IPS DF 6.9 (cell line): ENCODE results near the gene SGTB.
"Not testable (repeated sequence)": the region's sequence is repeated elsewhere in the genome, so short reads cannot be mapped to it uniquely, and the experiment has no call there.

Experiments
- DNase-seq: peaks from one replicate; pipeline ENCODE4 v3.0.0-alpha.2; 2013; ENCODE audit warnings: low read depth, low spot score
- H3K27ac ChIP-seq: one replicate; pipeline ENCODE4 v1.5.1; 2013; ENCODE audit warnings: low read length, control low read depth
- H3K27me3 ChIP-seq: 2 replicates; pipeline ENCODE4 v1.6.1; 2013; ENCODE audit warnings: mild to moderate bottlenecking, low read length; ENCODE audit not compliant: control insufficient read depth, insufficient read depth
- H3K36me3 ChIP-seq: 2 replicates; pipeline ENCODE4 v1.6.1; 2013; ENCODE audit warnings: low read length; ENCODE audit not compliant: control insufficient read depth, insufficient read depth
- H3K4me1 ChIP-seq: 2 replicates; pipeline ENCODE4 v1.6.1; 2013; ENCODE audit warnings: low read length; ENCODE audit not compliant: control insufficient read depth, insufficient read depth
- H3K4me3 ChIP-seq: 2 replicates; pipeline ENCODE4 v1.5.1; 2013; ENCODE audit warnings: mild to moderate bottlenecking, low read length
- H3K9me3 ChIP-seq: 2 replicates; pipeline ENCODE4 v1.6.1; 2013; ENCODE audit warnings: low read length, inconsistent platforms; ENCODE audit not compliant: control insufficient read depth, insufficient read depth
- WGBS: extraction: QIAGEN DNeasy Blood & Tissue Kit; methylation state at CpG from one replicate; pipeline ENCODE4 v1.1.7; 2013; ENCODE audit warnings: mixed read lengths, missing lambda C conversion rate; ENCODE audit not compliant: insufficient read length, insufficient coverage; 5-methylcytosine and 5-hydroxymethylcytosine counted together

The SGTB gene

DNA sequence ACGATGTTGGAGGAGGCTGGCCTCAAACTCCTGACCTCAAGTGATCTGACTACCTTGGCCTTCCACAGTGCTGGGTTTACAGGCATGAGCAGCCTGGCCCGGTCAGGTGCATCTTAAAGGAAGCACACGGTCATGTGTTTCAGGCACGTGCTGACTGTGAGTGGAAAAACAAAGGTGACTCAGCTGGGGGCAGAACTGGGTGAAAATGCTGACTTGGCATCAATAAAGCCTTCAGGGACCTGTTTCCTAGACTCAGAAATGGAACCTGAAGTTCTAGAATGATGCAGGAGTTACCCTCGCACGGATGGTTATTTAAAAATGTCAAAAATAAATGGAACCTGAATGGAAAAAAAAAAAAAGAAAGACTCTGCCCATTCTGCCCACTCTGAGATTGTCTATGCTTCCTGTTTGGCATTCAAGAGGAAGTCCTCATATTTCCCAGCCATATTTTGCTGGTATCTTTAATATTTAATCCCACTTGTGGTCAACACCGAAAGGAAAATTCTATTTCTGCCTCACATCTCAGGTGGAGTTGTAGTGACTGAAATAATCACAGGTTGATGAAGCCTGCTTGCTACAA, 12.4 kb upstream of the SGTB start:
- H3K4me1 ChIP-seq, H3K9me3 ChIP-seq, H3K4me3 ChIP-seq, DNase-seq, H3K27ac ChIP-seq, H3K27me3 ChIP-seq, H3K36me3 ChIP-seq: not testable (repeated sequence)
- WGBS, result no CpG with 5 or more reads among the region's 7 CpGs

DNA sequence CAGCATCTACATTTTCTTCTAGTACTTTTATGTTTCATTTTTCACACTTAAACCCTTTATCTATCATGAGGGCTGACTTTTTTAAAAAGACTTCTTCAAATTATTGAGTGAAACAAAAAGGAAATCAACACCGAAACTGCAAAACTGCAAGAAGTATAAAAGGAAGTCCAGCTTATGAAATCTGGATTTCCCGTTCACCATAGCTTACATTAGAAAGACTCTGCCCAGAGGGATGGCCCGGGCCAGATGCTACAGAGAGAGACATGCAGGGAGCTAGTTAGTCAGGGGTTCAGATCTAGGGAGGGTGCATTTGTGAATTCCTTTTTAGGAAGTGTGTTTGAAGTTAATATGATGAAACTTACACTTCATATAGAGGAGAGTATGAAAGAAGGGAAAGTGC, 10.1 kb upstream of the SGTB start:
- H3K27ac ChIP-seq, DNase-seq: not testable (repeated sequence)
- WGBS, result no CpG with 5 or more reads among the region's 3 CpGs

DNA sequence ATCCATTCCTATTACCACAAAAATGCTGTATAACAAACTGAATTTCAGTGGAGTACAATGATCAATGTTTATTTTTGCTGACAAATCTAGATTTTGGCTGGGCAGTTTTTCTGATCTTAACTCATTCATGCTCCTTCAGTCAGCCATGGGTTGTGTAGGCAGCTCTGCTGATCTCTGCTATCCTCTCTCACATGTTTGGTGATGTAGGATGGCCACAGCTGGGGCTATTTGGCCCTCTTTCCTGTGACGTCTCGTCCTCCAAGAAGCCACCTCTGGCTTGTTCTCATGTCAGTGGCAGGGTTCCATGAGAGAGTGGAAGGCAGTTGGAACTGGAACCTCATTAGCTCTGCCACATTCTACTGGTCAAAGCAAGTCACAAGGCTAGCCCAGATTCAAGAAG, 9.0 kb upstream of the SGTB start:
- H3K4me3 ChIP-seq, result no peak overlapping the region
- no peaks in the 10 kb centered on the region for H3K4me1 ChIP-seq
- no peak overlapping the region for H3K27ac ChIP-seq
- H3K27me3 ChIP-seq, result no peaks in the 10 kb centered on the region
- WGBS, result no CpG with 5 or more reads among the region's 2 CpGs
- H3K36me3 ChIP-seq, result no peaks in the 10 kb centered on the region
- H3K9me3 ChIP-seq, result no peaks in the 10 kb centered on the region
- DNase-seq, result no peak

More for the DNA sequence above, 10.1 kb upstream of the SGTB start:
- not testable (repeated sequence) for H3K36me3 ChIP-seq, H3K4me1 ChIP-seq, H3K27me3 ChIP-seq, H3K9me3 ChIP-seq, H3K4me3 ChIP-seq

DNA sequence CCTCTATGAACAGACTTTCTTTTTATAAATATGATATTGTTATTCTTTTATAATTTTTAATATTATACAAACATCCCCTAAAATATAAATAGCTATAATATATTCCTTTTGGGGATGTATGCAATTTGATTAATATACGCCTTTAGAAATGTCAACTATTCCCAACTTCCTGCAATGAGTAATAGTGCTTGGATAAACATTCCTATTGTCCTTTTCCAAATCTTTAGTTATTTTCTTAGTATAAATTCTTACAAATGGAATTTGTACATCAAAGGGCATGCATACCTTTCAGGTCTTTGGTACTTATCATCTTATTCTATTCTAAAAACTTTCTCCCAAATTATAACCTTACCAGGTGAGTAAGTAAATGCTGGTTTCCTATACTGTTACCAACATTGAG, 6.3 kb upstream of the SGTB start:
- Histone ChIP-seq H3K4me1 (no peaks in the 10 kb centered on the region), H3K27me3 (no peaks in the 10 kb centered on the region), H3K9me3 (no peaks in the 10 kb centered on the region), H3K27ac (no peak overlapping the region), H3K4me3 (no peak overlapping the region), H3K36me3 (no peaks in the 10 kb centered on the region)
- DNase-seq, result no peak
- no CpG with 5 or more reads among the region's 1 CpG for WGBS

DNA sequence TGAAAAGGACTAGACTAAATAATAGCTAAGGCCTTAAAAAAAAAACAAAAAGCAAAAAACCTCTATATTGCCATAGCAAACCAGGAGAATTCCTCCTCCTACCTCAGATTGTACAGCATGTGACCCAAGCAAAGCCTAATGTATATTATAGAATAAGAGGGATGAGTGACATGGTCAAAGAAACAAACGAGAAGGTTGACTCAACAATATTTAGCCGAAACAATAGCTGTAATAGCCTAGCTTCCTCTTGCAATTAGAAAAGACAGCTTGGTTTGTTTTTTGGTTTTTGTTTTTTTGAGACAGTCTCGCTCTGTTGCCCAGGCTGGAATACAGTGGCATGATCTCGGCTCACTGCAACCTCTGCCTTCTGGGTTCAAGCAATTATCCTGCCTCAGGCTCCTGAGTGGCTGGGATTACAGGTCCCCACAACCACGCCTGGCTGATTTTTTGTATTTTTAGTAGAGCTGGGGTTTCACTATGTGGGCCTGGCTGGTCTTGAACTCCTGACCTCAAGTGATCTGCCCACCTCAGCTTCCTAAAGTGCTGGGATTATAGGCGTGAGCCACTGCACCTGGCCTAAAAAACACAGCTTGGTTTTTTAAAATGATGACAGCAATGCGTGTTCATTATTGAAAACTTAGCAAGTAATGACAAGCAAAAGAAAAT, 5.7 kb upstream of the SGTB start:
- H3K4me3 ChIP-seq, result no peak overlapping the region
- no peaks in the 10 kb centered on the region for H3K36me3 ChIP-seq
- WGBS, result no CpG with 5 or more reads among the region's 7 CpGs
- no peak overlapping the region for H3K27ac ChIP-seq
- no peaks in the 10 kb centered on the region for H3K9me3 ChIP-seq
- no peaks in the 10 kb centered on the region for H3K4me1 ChIP-seq
- no peaks in the 10 kb centered on the region for H3K27me3 ChIP-seq
- DNase-seq, result no peak

DNA sequence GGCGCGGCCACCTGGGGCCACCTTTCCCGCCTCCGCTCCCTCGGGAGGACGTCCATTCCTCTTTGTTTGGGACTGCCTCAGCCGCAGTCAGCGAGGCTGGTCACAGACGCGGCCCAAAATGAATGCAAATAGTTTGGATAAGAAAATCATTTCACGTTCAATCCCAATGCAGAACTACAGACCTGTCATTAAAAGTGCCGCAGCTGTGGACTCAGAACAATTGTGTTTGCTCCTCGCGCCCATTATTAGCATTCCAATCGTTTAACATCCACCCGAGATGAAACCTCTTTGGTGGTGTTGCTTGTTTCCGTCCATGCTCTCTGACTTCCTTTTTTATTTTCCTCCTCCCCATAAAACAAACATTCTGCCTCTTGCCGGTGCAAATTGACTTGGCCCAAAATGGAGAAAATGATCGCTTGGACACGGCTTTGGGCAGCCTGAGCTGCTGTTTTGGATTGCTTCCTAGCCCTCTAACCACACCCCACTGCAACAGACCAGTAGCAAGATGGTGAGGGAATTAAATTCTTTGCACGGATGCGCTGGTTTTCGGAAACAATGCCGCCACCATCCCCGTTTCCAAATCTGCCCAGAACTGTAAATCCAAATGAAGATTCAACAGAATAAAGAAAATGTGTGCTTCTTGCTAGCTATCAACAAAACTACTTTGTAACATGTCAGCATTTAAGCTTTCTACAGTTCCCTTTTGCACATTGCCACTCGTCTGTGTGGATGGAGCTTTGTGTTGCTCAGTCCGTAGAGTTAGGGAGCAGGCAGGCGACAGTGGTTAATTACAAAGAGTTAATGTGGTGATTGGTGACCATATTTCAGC, 880 bp upstream of the SGTB start:
- Histone ChIP-seq H3K27ac (no peak overlapping the region), H3K9me3 (no peaks in the 10 kb centered on the region), H3K36me3 (no peaks in the 10 kb centered on the region), H3K27me3 (no peaks in the 10 kb centered on the region), H3K4me3 (peak overlapping the region; percentile 72; the same call in 1 of the 2 replicates), H3K4me1 (no peaks in the 10 kb centered on the region)
- DNase-seq, result no peak
- WGBS, result no CpG with 5 or more reads among the region's 28 CpGs

DNA sequence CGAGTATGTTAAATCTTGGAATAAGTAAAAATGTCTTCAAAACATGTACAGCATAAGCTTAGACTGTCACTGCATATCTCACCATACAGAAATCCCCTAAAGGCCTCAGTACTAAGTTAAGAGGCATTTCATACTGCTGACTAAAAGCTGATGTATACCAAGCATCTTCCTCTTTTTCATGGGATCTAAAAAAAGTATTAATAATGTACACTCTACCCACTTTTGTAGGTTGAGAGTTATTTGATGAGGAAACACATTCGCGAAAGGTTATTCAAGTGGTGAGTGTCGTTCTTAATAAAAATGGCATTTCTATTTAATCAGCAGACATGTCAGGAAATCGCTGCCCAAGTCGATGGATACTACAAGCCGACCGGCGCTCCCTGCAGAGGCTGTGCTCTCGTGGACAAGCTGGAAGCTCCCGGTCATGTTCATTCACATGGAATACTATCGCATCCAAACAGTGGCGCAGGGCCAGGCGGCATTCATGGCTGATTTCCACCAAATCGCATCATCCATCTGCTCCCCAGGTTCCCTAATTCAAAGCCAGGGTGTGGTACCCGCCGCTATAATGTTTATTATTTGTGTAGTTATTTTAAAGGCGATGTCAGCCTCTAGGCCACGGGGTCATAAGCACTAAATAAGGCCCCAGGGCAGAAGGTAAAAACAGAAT, 724 bp downstream of the SGTB start:
- Histone ChIP-seq H3K9me3 (no peaks in the 10 kb centered on the region), H3K27ac (no peak overlapping the region), H3K36me3 (no peaks in the 10 kb centered on the region), H3K4me1 (no peaks in the 10 kb centered on the region), H3K4me3 (peak overlapping the region; percentile 72; the same call in 1 of the 2 replicates), H3K27me3 (no peaks in the 10 kb centered on the region)
- WGBS, result no CpG with 5 or more reads among the region's 19 CpGs
- no peak for DNase-seq

DNA sequence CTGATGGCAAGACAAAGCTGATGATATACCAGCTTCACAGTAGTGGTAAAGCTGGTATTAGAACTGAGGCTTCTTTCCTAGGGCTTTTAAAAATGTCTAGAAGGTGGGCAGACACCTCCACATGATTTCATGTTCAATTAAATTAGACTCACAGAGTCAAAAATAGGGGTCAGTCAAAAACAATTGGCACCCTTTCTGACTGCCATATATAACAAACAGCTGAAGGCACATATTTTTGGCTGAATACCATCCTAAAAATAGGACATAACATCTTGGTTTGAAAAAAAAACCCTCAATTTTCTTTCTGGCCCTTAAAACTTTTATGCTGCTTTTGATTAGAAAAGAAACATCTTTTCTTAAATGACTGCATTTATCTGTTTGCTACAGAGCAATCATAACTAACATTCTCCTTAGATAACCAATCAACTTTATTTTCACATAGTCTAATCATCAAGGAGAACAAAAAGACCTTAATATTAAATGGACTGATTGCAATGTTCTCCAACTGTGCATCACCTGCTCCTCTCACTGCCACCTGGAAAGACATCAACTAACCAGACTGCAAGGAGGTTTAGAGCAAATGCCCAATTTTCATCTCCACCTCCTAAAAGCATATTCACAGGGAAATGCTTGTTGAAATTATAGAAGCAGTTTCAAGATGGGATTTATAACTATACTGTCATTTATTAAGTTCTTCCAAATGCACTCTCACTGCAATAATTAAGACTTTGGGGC, 3.2 kb downstream of the SGTB start:
- Histone ChIP-seq H3K36me3 (no peaks in the 10 kb centered on the region), H3K4me3 (no peak overlapping the region), H3K27ac (no peak overlapping the region), H3K9me3 (no peaks in the 10 kb centered on the region), H3K4me1 (no peaks in the 10 kb centered on the region), H3K27me3 (no peaks in the 10 kb centered on the region)
- no peak for DNase-seq

DNA sequence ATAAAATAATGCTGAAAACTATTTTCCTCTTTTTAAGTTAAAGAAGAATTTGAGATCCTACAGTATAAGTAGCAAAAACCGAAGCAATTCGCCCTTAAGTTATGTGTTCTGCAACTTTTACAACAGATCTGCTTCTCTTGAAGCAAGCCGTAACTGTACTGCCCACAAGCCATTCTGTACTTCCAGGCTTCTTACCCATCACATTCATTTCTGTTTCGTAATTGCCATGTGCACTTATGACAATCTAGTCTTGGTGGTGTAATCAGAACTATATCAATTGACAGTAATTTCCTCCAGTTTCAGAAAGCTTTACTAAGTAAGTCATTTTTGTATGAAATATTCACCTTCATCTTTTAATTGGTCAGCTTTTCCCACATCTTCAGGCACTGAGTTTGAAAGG, 13.8 kb downstream of the SGTB start:
- no peaks in the 10 kb centered on the region for H3K27me3 ChIP-seq
- no peak overlapping the region for H3K4me3 ChIP-seq
- H3K27ac ChIP-seq, result no peak overlapping the region
- WGBS, result no CpG with 5 or more reads among the region's 4 CpGs
- DNase-seq, result no peak
- H3K9me3 ChIP-seq, result no peaks in the 10 kb centered on the region
- H3K36me3 ChIP-seq, result 0 out of 2 replicates have a peak, but pooled peaks cover 3% of the 10 kb centered on the region
- H3K4me1 ChIP-seq, result no peaks in the 10 kb centered on the region

DNA sequence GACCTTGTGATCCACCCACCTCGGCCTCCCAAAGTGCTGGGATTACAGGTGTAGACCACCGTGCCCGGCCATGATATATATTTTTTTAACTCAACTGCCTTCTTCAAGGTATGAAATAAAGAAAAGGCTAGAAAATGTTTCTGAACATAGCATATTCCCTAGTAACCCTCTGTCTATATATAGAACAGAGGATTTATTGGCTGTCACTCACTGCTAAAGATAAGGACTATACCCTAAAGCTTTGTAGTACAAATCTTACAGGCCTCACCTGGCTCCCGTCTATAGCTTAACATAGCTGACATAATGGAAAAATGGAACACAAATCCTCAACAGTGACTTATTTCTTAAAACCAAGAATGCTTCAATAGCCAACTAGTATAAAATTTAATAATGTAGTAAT, 14.2 kb downstream of the SGTB start:
- WGBS, result no CpG with 5 or more reads among the region's 4 CpGs
- Histone ChIP-seq H3K4me3 (no peak overlapping the region), H3K36me3 (0 out of 2 replicates have a peak, but pooled peaks cover 3% of the 10 kb centered on the region), H3K27me3 (no peaks in the 10 kb centered on the region), H3K4me1 (no peaks in the 10 kb centered on the region), H3K9me3 (no peaks in the 10 kb centered on the region), H3K27ac (no peak overlapping the region)
- no peak for DNase-seq
